IMR-90 (cell line): ENCODE measurements around the gene TJAP1. TPM values are rescaled to one million over a fixed set of nuclear protein-coding genes. Genes with fewer than 3 reads are reported as not detected.

Source experiments
- ATAC-seq: fragments of 200-7000 bp; cut with Tn5 transposase; 2 replicates; pipeline ENCODE4 v1.9.1; 2020; ENCODE audit warnings: low read depth, mild to moderate bottlenecking, moderate library complexity
- BruUV-seq: library from RNA; stranded (reverse); fragments of 400-500 nt; replicated peaks from 2 replicates; lab custom pipeline; 2021; lab: Mats Ljungman, UMichigan
- CTCF ChIA-PET: fragments of 300-600 bp; formaldehyde crosslinking; extraction: SDS; loops from one replicate; lab custom pipeline; 2021; ENCODE audit warnings: antibody characterized with exemption; lab: Yijun Ruan, JAX
- POLR2A ChIA-PET: fragments of 300-600 bp; sonication (Branson Sonifier 250); formaldehyde crosslinking; loops from one replicate; lab custom pipeline; 2022; ENCODE audit warnings: antibody characterized with exemption; ENCODE audit not compliant: unreplicated experiment; lab: Charles Lee
- DNase-seq: peaks from one replicate; pipeline ENCODE4 v3.0.0; 2013
- H2AFZ ChIP-seq: replicated peaks from 2 replicates; pipeline ENCODE3; 2013; ENCODE audit warnings: low read length, mild to moderate bottlenecking; ENCODE audit not compliant: poor library complexity
- H2AK5ac ChIP-seq: 2 replicates; pipeline ENCODE4 v1.6.1; 2013; ENCODE audit warnings: low read depth, low read length, inconsistent platforms
- H2AK9ac ChIP-seq: replicated peaks from 2 replicates; pipeline ENCODE3; 2013; ENCODE audit warnings: mild to moderate bottlenecking, low read depth, low read length, moderate library complexity; ENCODE audit not compliant: poor library complexity
- H2BK120ac ChIP-seq: 2 replicates; pipeline ENCODE4 v1.6.1; 2013; ENCODE audit warnings: low read depth, low read length, inconsistent platforms
- H2BK15ac ChIP-seq: 3 replicates; pipeline ENCODE4 v1.6.1; 2013; ENCODE audit warnings: low read depth, low read length, inconsistent platforms
- H2BK20ac ChIP-seq: 2 replicates; pipeline ENCODE4 v1.6.1; 2013; ENCODE audit warnings: low read depth, mild to moderate bottlenecking, inconsistent platforms, low read length, moderate library complexity
- H2BK5ac ChIP-seq: 2 replicates; pipeline ENCODE4 v1.6.1; 2013; ENCODE audit warnings: mild to moderate bottlenecking, low read depth, low read length, inconsistent platforms; ENCODE audit not compliant: poor library complexity, severe bottlenecking
- H3K14ac ChIP-seq: replicated peaks from 2 replicates; pipeline ENCODE4 v1.6.1; 2013; ENCODE audit warnings: low read depth, low read length, inconsistent platforms
- H3K18ac ChIP-seq: 2 replicates; pipeline ENCODE4 v1.6.1; 2013; ENCODE audit warnings: low read depth, low read length, control low read depth
- H3K23ac ChIP-seq: 2 replicates; pipeline ENCODE4 v1.6.1; 2013; ENCODE audit warnings: low read depth, low read length, inconsistent platforms
- H3K27ac ChIP-seq: 2 replicates; pipeline ENCODE4 v1.5.1; 2013; ENCODE audit warnings: mild to moderate bottlenecking, control low read depth, low read length; ENCODE audit not compliant: insufficient read depth
- H3K27me3 ChIP-seq: 2 replicates; pipeline ENCODE4 v1.6.1; 2013; ENCODE audit warnings: low read length; ENCODE audit not compliant: control insufficient read depth, insufficient read depth
- H3K36me3 ChIP-seq: 2 replicates; pipeline ENCODE4 v1.6.1; 2013; ENCODE audit warnings: low read length, mixed read lengths; ENCODE audit not compliant: control insufficient read depth, insufficient read depth
- H3K4ac ChIP-seq: 2 replicates; pipeline ENCODE4 v1.6.1; 2013; ENCODE audit warnings: low read depth, low read length, inconsistent platforms
- H3K4me1 ChIP-seq: 2 replicates; pipeline ENCODE4 v1.6.1; 2013; ENCODE audit warnings: low read length, mixed read lengths; ENCODE audit not compliant: control insufficient read depth, insufficient read depth
- H3K4me2 ChIP-seq: 2 replicates; pipeline ENCODE4 v1.6.1; 2013; ENCODE audit warnings: low read depth, mild to moderate bottlenecking, control low read depth, low read length, moderate library complexity
- H3K4me3 ChIP-seq: 2 replicates; pipeline ENCODE4 v1.5.1; 2013; ENCODE audit warnings: low read depth, mild to moderate bottlenecking, control low read depth, low read length, moderate library complexity; ENCODE audit not compliant: insufficient read depth
- H3K56ac ChIP-seq: 2 replicates; pipeline ENCODE4 v1.6.1; 2013; ENCODE audit warnings: low read length, inconsistent platforms; ENCODE audit not compliant: insufficient read depth; ENCODE audit errors: extremely low read depth
- H3K79me1 ChIP-seq, 2 experiments: 2 replicates each; pipeline ENCODE4 v1.6.1; 2013; ENCODE audit warnings: low read length in 2 of 2, inconsistent platforms in 1 of 2, low read depth in 1 of 2
- H3K9ac ChIP-seq: 2 replicates; pipeline ENCODE4 v1.6.1; 2013; ENCODE audit warnings: low read depth, low read length, control low read depth
- H3K9me1 ChIP-seq: 2 replicates; pipeline ENCODE4 v1.6.1; 2013; ENCODE audit warnings: low read length, inconsistent platforms; ENCODE audit not compliant: insufficient read depth
- H3K9me3 ChIP-seq: 2 replicates; pipeline ENCODE4 v1.6.1; 2013; ENCODE audit warnings: low read length; ENCODE audit not compliant: control insufficient read depth, insufficient read depth
- H4K20me1 ChIP-seq: 2 replicates; pipeline ENCODE4 v1.6.1; 2013; ENCODE audit warnings: low read length, inconsistent platforms; ENCODE audit not compliant: insufficient read depth
- H4K5ac ChIP-seq: 2 replicates; pipeline ENCODE4 v1.6.1; 2013; ENCODE audit warnings: mild to moderate bottlenecking, low read depth, low read length, control low read depth
- H4K8ac ChIP-seq, 2 experiments: 2 replicates each; pipeline ENCODE4 v1.6.1; 2013; ENCODE audit warnings: low read depth in 2 of 2, low read length in 2 of 2, control low read depth in 1 of 2, inconsistent platforms in 1 of 2
- H4K91ac ChIP-seq: 2 replicates; pipeline ENCODE4 v1.6.1; 2013; ENCODE audit warnings: low read depth, low read length, inconsistent platforms; ENCODE audit not compliant: insufficient read depth
- BHLHE40 ChIP-seq: fragments of 150-350 bp; IDR thresholded peaks from 2 replicates; pipeline ENCODE4 v1.6.1; 2016; ENCODE audit warnings: mild to moderate bottlenecking, low read depth, low read length
- CEBPB ChIP-seq: IDR thresholded peaks from 2 replicates; pipeline ENCODE4 v1.6.1; 2012; ENCODE audit warnings: low read depth, low read length, improper control_type of control experiment
- CHD1 ChIP-seq: IDR thresholded peaks from 2 replicates; pipeline ENCODE4 v1.6.1; 2012; ENCODE audit warnings: low read depth, low read length, improper control_type of control experiment
- CTCF ChIP-seq: conservative IDR thresholded peaks from 2 replicates; pipeline ENCODE4 v1.5.1; 2012; ENCODE audit warnings: mild to moderate bottlenecking, low read depth, low read length, improper control_type of control experiment
- FOS ChIP-seq: fragments of 150-350 bp; IDR thresholded peaks from 2 replicates; pipeline ENCODE4 v1.6.1; 2016; ENCODE audit warnings: low read depth, low read length
- MAFK ChIP-seq: IDR thresholded peaks from 2 replicates; pipeline ENCODE4 v1.6.1; 2012; ENCODE audit warnings: low read depth, low read length, improper control_type of control experiment
- MAZ ChIP-seq: IDR thresholded peaks from 2 replicates; pipeline ENCODE4 v1.6.1; 2012; ENCODE audit warnings: low read depth, mild to moderate bottlenecking, low read length, improper control_type of control experiment, moderate library complexity, borderline replicate concordance
- MXI1 ChIP-seq: IDR thresholded peaks from 2 replicates; pipeline ENCODE4 v1.6.1; 2012; ENCODE audit warnings: low read depth, mild to moderate bottlenecking, low read length, moderate library complexity, borderline replicate concordance
- NFE2L2 ChIP-seq: fragments of 150-350 bp; IDR thresholded peaks from 2 replicates; pipeline ENCODE4 v1.6.1; 2016; ENCODE audit warnings: low read depth, mild to moderate bottlenecking, low read length
- RAD21 ChIP-seq: IDR thresholded peaks from 2 replicates; pipeline ENCODE4 v1.6.1; 2012; ENCODE audit warnings: low read length, improper control_type of control experiment
- RFX5 ChIP-seq: IDR thresholded peaks from 2 replicates; pipeline ENCODE4 v1.8.0; 2012; ENCODE audit warnings: low read depth, mild to moderate bottlenecking, low read length, moderate library complexity
- SMC3 ChIP-seq: fragments of 150-350 bp; IDR thresholded peaks from 2 replicates; pipeline ENCODE4 v1.6.1; 2016; ENCODE audit warnings: low read depth, mild to moderate bottlenecking, antibody characterized with exemption, low read length, moderate library complexity
- USF2 ChIP-seq: fragments of 150-350 bp; IDR thresholded peaks from 2 replicates; pipeline ENCODE4 v1.6.1; 2017; ENCODE audit warnings: mild to moderate bottlenecking, antibody characterized with exemption, low read length, low read depth
- WGBS, 2 experiments: methylation state at CpG; one replicate each; pipeline versions ENCODE4 v1.1.5 to v1.1.7; 2013; ENCODE audit warnings: missing lambda C conversion rate in 2 of 2; ENCODE audit not compliant: insufficient read length in 1 of 2; ENCODE audit errors: extremely low coverage in 2 of 2; 5-methylcytosine and 5-hydroxymethylcytosine counted together
- dilution Hi-C: fragments of 300-500 bp; cut with HindIII; formaldehyde crosslinking; loops from one replicate; pipeline ENCODE4 v1.14.3; 2018; ENCODE audit warnings: low sequenced_read_pairs; ENCODE audit not compliant: unreplicated experiment
- in situ Hi-C: fragments of 300-500 bp; cut with MboI; formaldehyde crosslinking; loops from 3 replicates; pipeline ENCODE4 v1.14.3; 2019; ENCODE audit warnings: low sequenced_read_pairs, inconsistent platforms, mixed read lengths
- intact Hi-C: fragments of 100-400 bp; cut with micrococcal nuclease; formaldehyde crosslinking; loops from 2 replicates; pipeline ENCODE4 v1.10.0; 2022
- polyA plus RNA-seq, 3 experiments: library from polyadenylated mRNA; depleted of rRNA; stranded (reverse); fragments of >200 nt; gene quantifications; 2 replicates each; pipeline ENCODE4 v1.2.3, GENCODE V29; 2012; ENCODE audit warnings: low replicate concordance in 1 of 3
- total RNA-seq: library from RNA; depleted of rRNA; stranded (reverse); fragments of >200 nt; gene quantifications from 2 replicates; pipeline ENCODE4 v1.2.3, GENCODE V29; 2012
- TF ChIP-seq, protein P1 (sequence below): fragments of 150-350 bp; IDR thresholded peaks from 2 replicates; pipeline ENCODE4 v1.6.1; 2016; ENCODE audit warnings: low read depth, mild to moderate bottlenecking, low read length, moderate library complexity, borderline replicate concordance

The TJAP1 gene
- total and polyA plus RNA-seq, 2 of the 4 experiments (the other 2 are of a cell fraction) = 12.2 to 34.2 TPM

- intact Hi-C loops = loop anchor here (5.0 kb wide), 1 partner anchor 40 kb away; no protein-coding TSS in a partner anchor
- Histone ChIP-seq H3K56ac (no peak overlapping the region), H2BK120ac (no peak overlapping the region), H4K20me1 (no peaks in the 10 kb centered on the region; the same call in 1 of the 2 replicates), H4K8ac (no peak overlapping the region), H3K18ac (no peak overlapping the region), H2BK20ac (no peak overlapping the region), H3K23ac (no peak overlapping the region), H3K4me2 (no peak overlapping the region), H3K36me3 (peaks cover 64% of the 10 kb centered on the region), H3K4me1 (peaks cover 6% of the 10 kb centered on the region), H2AFZ (no peak overlapping the region), H3K14ac (no peak overlapping the region), H3K27me3 (no peaks in the 10 kb centered on the region), H4K91ac (no peak overlapping the region), H2AK5ac (no peak overlapping the region), H3K4ac (no peak overlapping the region), H3K79me1 (peaks cover 15 to 44% of the 10 kb centered on the region in 2 experiments), H4K5ac (no peak overlapping the region), H3K9me3 (no peaks in the 10 kb centered on the region), H3K9me1 (peaks cover 5% of the 10 kb centered on the region; the same call in 1 of the 2 replicates), H2BK5ac (no peak overlapping the region), H3K4me3 (no peak overlapping the region), H2AK9ac (no peak overlapping the region), H3K27ac (no peak overlapping the region), H3K9ac (no peak overlapping the region), H2BK15ac (no peak overlapping the region)
- in situ Hi-C loops = no loop called here
- ChIA-PET CTCF (no interaction called here), POLR2A (no interaction called here)
- DNase-seq (no peak), ATAC-seq (no peak)
- no CpG with 5 or more reads among the region's 2 CpGs for WGBS, 2 experiments
- TF ChIP-seq NFE2L2 (no peak), USF2 (no peak), MAFK (no peak), MAZ (no peak), CHD1 (no peak), FOS (no peak), BHLHE40 (no peak), CTCF (no peak), MXI1 (no peak), SMC3 (no peak), RFX5 (no peak), CEBPB (no peak), RAD21 (no peak)
- TF ChIP-seq, protein P1, sequence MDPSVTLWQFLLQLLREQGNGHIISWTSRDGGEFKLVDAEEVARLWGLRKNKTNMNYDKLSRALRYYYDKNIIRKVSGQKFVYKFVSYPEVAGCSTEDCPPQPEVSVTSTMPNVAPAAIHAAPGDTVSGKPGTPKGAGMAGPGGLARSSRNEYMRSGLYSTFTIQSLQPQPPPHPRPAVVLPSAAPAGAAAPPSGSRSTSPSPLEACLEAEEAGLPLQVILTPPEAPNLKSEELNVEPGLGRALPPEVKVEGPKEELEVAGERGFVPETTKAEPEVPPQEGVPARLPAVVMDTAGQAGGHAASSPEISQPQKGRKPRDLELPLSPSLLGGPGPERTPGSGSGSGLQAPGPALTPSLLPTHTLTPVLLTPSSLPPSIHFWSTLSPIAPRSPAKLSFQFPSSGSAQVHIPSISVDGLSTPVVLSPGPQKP = no peak
- dilution Hi-C loops = no loop called here
- no TSS peak for BruUV-seq
These were observed 44.5 kb downstream of the TJAP1 start for GRCh38 chr6:43521836-43522235.
